Smooth muscle cell (in vitro differentiated cells): ENCODE measurements around the gene PRKN. TPM values are rescaled to one million over a fixed set of nuclear protein-coding genes. Genes with fewer than 3 reads are reported as not detected.

Experiments used
- DNase-seq: peaks from one replicate; lab custom pipeline; 2025; ENCODE audit not compliant: unreplicated experiment; lab: John Stamatoyannopoulos, UW
- H2AFZ ChIP-seq: fragments of 200-600 bp; sonication (generic); 2 replicates; pipeline ENCODE4 v1.6.0; 2016; ENCODE audit warnings: antibody characterized with exemption, low read depth, mild to moderate bottlenecking
- H3F3A ChIP-seq: fragments of 200-600 bp; sonication (generic); 2 replicates; pipeline ENCODE4 v1.6.0; 2017; ENCODE audit warnings: antibody characterized with exemption, low read depth
- H3K27ac ChIP-seq: fragments of 200-600 bp; sonication (generic); 2 replicates; pipeline ENCODE4 v1.5.1; 2016; ENCODE audit warnings: low read depth, mild to moderate bottlenecking
- H3K27me3 ChIP-seq: fragments of 200-600 bp; sonication (generic); 2 replicates; pipeline ENCODE4 v1.6.1; 2016; ENCODE audit warnings: low read depth, mild to moderate bottlenecking
- H3K36me3 ChIP-seq: fragments of 200-600 bp; sonication (generic); 2 replicates; pipeline ENCODE4 v1.5.1; 2016; ENCODE audit warnings: low read depth
- H3K4me1 ChIP-seq: fragments of 200-600 bp; sonication (generic); 2 replicates; pipeline ENCODE4 v1.5.1; 2016; ENCODE audit warnings: low read depth
- H3K4me2 ChIP-seq: fragments of 200-600 bp; sonication (generic); 2 replicates; pipeline ENCODE4 v1.6.0; 2016; ENCODE audit warnings: mild to moderate bottlenecking
- H3K4me3 ChIP-seq: fragments of 200-600 bp; sonication (generic); 2 replicates; pipeline ENCODE4 v1.5.1; 2016; ENCODE audit warnings: mild to moderate bottlenecking
- H3K79me2 ChIP-seq: fragments of 200-600 bp; sonication (generic); 2 replicates; pipeline ENCODE4 v1.6.0; 2016; ENCODE audit warnings: low read depth, mild to moderate bottlenecking
- H3K9ac ChIP-seq: fragments of 200-600 bp; sonication (generic); 2 replicates; pipeline ENCODE4 v1.6.0; 2016; ENCODE audit warnings: low read depth
- H3K9me3 ChIP-seq: fragments of 200-600 bp; sonication (generic); replicated peaks from 2 replicates; pipeline ENCODE4 v1.5.1; 2016; ENCODE audit warnings: low read depth
- H4K20me1 ChIP-seq: fragments of 200-600 bp; sonication (generic); 2 replicates; pipeline ENCODE4 v1.6.0; 2016; ENCODE audit warnings: low read depth
- WGBS: methylation state at CpG from one replicate; pipeline ENCODE4 v1.1.7; 2016; ENCODE audit warnings: low lambda C conversion rate; 5-methylcytosine and 5-hydroxymethylcytosine counted together
- polyA plus RNA-seq: library from polyadenylated mRNA; unstranded; fragments of >200 nt; fragmentation: Nextera tagmentation; extraction: Ambion mirVana; gene quantifications from 2 replicates; pipeline ENCODE4 v1.2.1, GENCODE V29; 2016
- total RNA-seq: library from RNA; depleted of rRNA; stranded (reverse); fragments of >200 nt; gene quantifications from 2 replicates; pipeline ENCODE4 v1.2.3, GENCODE V29; 2014
- TF ChIP-seq, protein P1 (sequence below): fragments of 200-600 bp; sonication (generic); IDR thresholded peaks from 2 replicates; pipeline ENCODE4 v1.5.1; 2017; ENCODE audit warnings: borderline replicate concordance, mild to moderate bottlenecking, antibody characterized with exemption; ENCODE audit not compliant: insufficient read depth, poor library complexity, severe bottlenecking

The PRKN gene
- total and polyA plus RNA-seq, 2 experiments from 2014 or later: 0.81 to 5.1 TPM

- H3K36me3 ChIP-seq: no peaks in the 10 kb centered on the region
- H3K27ac ChIP-seq: no peak overlapping the region
- H3K27me3 ChIP-seq: no peaks in the 10 kb centered on the region
- H3K4me2 ChIP-seq: no peak overlapping the region
- no peak overlapping the region for H3K9ac ChIP-seq
- H3K4me1 ChIP-seq: no peaks in the 10 kb centered on the region
- no peaks in the 10 kb centered on the region for H3F3A ChIP-seq
- H3K9me3 ChIP-seq: no peaks in the 10 kb centered on the region
- H4K20me1 ChIP-seq: no peaks in the 10 kb centered on the region
- TF ChIP-seq, protein P1, sequence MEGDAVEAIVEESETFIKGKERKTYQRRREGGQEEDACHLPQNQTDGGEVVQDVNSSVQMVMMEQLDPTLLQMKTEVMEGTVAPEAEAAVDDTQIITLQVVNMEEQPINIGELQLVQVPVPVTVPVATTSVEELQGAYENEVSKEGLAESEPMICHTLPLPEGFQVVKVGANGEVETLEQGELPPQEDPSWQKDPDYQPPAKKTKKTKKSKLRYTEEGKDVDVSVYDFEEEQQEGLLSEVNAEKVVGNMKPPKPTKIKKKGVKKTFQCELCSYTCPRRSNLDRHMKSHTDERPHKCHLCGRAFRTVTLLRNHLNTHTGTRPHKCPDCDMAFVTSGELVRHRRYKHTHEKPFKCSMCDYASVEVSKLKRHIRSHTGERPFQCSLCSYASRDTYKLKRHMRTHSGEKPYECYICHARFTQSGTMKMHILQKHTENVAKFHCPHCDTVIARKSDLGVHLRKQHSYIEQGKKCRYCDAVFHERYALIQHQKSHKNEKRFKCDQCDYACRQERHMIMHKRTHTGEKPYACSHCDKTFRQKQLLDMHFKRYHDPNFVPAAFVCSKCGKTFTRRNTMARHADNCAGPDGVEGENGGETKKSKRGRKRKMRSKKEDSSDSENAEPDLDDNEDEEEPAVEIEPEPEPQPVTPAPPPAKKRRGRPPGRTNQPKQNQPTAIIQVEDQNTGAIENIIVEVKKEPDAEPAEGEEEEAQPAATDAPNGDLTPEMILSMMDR: no peak
- no peak overlapping the region for H2AFZ ChIP-seq
- no peak for DNase-seq
- H3K4me3 ChIP-seq: no peak overlapping the region
- no peaks in the 10 kb centered on the region for H3K79me2 ChIP-seq
- WGBS: 94% methylated on average over 15 of the region's 15 CpGs
These were observed 464.9 kb downstream of the PRKN start for GRCh38 chr6:162262466-162263196.

DNA sequence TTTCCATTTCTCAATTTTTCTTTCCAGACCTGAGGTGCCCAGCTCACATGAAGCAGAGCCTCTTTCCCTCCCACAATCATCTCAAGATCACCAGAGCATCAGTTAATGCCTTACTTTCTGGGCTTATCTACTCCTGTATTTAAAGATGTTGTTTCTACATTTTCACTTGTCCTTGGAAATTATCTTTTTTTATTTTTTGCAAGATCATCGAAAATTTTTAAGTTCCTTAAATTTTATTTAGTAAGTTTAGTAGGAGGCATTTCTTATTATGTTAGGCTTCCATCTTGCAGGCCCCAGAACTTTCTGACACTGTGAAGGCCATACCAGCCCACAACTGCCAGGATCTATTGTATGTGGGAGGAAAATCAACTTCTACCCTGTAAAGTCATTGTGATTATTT is 466.0 kb downstream of the PRKN start:
- no peak for DNase-seq
- Histone ChIP-seq H2AFZ (no peak overlapping the region), H3K9ac (no peak overlapping the region), H4K20me1 (no peaks in the 10 kb centered on the region), H3K27ac (no peak overlapping the region), H3K4me3 (no peak overlapping the region), H3K27me3 (no peaks in the 10 kb centered on the region), H3K4me1 (no peaks in the 10 kb centered on the region), H3K4me2 (no peak overlapping the region), H3F3A (no peaks in the 10 kb centered on the region), H3K79me2 (no peaks in the 10 kb centered on the region), H3K9me3 (no peaks in the 10 kb centered on the region), H3K36me3 (no peaks in the 10 kb centered on the region)
- 79% methylated on average over 1 of the region's 1 CpG for WGBS
- TF ChIP-seq, protein P1: no peak

- Histone ChIP-seq H3K4me1 (no peaks in the 10 kb centered on the region), H3K79me2 (no peaks in the 10 kb centered on the region), H3K27me3 (no peaks in the 10 kb centered on the region), H3K4me3 (no peak overlapping the region), H3F3A (no peaks in the 10 kb centered on the region), H3K27ac (no peak overlapping the region), H2AFZ (no peak overlapping the region), H3K4me2 (no peak overlapping the region), H3K9me3 (no peaks in the 10 kb centered on the region), H3K36me3 (no peaks in the 10 kb centered on the region), H3K9ac (no peak overlapping the region), H4K20me1 (no peaks in the 10 kb centered on the region)
- TF ChIP-seq, protein P1: no peak
- 100% methylated on average over 1 of the region's 1 CpG for WGBS
- DNase-seq: no peak
These were observed 467.5 kb downstream of the PRKN start for GRCh38 chr6:162260027-162260426.

- no peaks in the 10 kb centered on the region for H3K9me3 ChIP-seq
- no peak overlapping the region for H3K4me2 ChIP-seq
- H4K20me1 ChIP-seq: no peaks in the 10 kb centered on the region
- H3K36me3 ChIP-seq: no peaks in the 10 kb centered on the region
- no peaks in the 10 kb centered on the region for H3K4me1 ChIP-seq
- H3K79me2 ChIP-seq: no peaks in the 10 kb centered on the region
- H3K27me3 ChIP-seq: no peaks in the 10 kb centered on the region
- H3K9ac ChIP-seq: no peak overlapping the region
- 90% methylated on average over 7 of the region's 7 CpGs for WGBS
- no peak for DNase-seq
- TF ChIP-seq, protein P1: no peak
- H3F3A ChIP-seq: no peaks in the 10 kb centered on the region
- H2AFZ ChIP-seq: no peak overlapping the region
- H3K4me3 ChIP-seq: no peak overlapping the region
- H3K27ac ChIP-seq: no peak overlapping the region
These were observed 468.9 kb downstream of the PRKN start for GRCh38 chr6:162258647-162259046.
